T-helper 9 cell (primary cell): Measurements from ENCODE around the gene SLC38A4.
"Not testable (repeated sequence)": the region's sequence is repeated elsewhere in the genome, so short reads cannot be mapped to it uniquely, and the experiment has no call there.

Source experiments
- DNase-seq: peaks from one replicate; pipeline ENCODE4 v3.0.0-alpha.2; 2020
- total RNA-seq, 2 donors: gene quantifications; one replicate each; lab custom pipeline; 2026; lab: John Stamatoyannopoulos, UW

The SLC38A4 gene
- 0 reads per million in 2 donors for total RNA-seq

GRCh38 chr12:46825591-46826414, at the start of gene SLC38A4:
Gene SLC38A4 (minus strand): TSS chr12:46825997. CDS start chr12:46793071, 32,926 bp downstream.
- DNase-seq, result no peak

DNA sequence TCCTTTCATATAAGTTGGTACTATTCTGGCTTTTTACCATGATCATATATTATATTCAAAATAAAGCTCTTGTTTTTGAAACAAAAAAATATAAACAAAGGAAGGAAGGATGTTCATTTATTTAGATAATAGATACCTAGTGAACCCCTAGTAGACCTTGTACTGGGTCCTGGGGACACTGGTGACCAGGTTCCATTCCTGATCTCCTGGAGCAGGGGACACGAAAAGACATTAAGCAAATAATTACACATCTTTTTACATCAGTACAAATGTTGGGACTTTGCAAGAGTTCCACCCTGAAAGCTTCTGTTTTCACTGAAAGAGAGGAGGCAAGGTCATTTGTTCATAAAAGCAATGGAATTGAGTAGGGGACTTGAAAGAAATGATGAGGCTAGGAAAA, 49.3 kb upstream of the SLC38A4 start:
- DNase-seq, result no peak

DNA sequence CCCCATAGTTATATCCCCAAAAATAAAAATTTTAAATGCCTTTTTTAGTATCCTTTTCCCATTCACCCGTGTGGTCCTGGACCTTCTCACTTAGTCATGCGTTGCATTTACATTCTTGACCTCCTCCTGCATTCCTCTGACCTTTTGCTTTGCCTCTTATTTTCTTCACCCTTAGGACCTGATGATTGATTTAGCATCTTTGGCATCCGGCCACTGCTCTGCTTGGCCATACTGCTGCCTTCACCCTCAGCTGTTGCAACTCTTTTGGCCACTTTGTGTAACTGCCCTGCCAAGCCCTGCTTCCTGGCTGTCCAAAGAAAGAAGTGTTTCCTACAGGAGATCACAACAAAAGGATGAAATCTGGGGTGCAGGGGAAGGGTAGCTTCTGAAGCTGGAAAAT, 48.8 kb upstream of the SLC38A4 start:
- no peak for DNase-seq

GRCh38 chr12:46872135-46872534, 46.3 kb upstream of the SLC38A4 start:
- no peak for DNase-seq

GRCh38 chr12:46865311-46865710, 39.5 kb upstream of the SLC38A4 start:
- DNase-seq, result no peak

- no peak for DNase-seq
These were observed 32.6 kb upstream of the SLC38A4 start for GRCh38 chr12:46858368-46858767.

DNA sequence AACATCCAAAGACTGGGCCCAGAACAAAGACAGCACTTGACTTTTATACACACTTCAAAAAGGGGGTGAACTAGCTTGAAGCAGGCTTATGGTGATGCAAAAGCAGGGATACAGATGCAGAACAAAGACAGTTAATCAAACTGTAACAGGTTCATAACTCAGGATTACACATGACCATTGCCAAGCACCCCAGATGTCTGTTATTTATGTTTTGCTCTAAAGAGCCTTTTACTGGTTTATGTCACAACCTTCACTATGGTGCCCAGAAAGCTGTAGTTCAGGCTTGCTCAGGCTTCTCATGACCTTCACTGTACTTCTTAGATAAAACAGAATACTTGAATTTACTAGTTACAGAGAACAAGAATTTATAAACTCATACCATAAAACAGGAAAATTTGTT, 31.7 kb upstream of the SLC38A4 start:
- DNase-seq, result no peak

DNA sequence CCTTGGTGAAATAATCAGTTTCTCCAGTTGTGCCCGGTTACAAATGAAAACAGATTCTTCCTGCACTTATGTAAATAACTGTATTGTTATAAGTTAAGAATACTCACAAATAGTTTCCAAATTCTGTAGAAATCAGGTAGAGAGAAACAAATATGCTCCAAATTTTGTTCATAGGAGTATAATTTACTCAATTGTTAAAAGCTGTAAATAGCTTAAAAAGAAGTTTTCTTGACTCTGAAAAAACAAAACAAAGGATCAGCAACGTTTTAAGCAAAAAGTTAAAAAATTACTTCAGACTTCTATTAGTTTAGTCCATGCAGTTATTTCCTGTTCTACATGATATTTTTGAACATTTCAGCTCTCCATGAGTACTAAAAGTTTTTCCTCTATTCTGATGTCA, 30.0 kb upstream of the SLC38A4 start:
- DNase-seq, result no peak

- not testable (repeated sequence) for DNase-seq
These were observed 28.4 kb upstream of the SLC38A4 start for GRCh38 chr12:46854188-46854587.

GRCh38 chr12:46848792-46849191, 23.0 kb upstream of the SLC38A4 start:
- not testable (repeated sequence) for DNase-seq

- no peak for DNase-seq
These were observed 21.2 kb upstream of the SLC38A4 start for GRCh38 chr12:46847001-46847400.

DNA sequence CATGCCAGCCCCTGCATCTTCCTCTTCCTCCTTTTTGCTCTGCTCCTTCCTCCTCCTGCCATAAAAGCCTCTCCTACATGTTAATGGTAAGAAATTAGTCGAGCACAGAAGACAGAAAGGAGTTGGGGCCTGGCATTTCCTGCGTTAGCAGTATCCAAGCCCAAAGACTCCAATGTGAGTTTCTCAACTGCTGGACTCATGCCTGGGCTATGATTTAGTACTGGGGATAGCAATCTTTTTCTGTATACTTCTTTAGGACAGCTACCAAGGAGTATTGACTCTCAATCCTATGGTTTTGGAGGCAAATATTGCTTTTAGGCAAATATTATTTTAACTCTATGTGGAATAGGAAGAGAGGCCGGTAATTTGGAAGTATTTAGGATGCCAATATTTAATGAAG, 18.0 kb upstream of the SLC38A4 start:
- no peak for DNase-seq

DNA sequence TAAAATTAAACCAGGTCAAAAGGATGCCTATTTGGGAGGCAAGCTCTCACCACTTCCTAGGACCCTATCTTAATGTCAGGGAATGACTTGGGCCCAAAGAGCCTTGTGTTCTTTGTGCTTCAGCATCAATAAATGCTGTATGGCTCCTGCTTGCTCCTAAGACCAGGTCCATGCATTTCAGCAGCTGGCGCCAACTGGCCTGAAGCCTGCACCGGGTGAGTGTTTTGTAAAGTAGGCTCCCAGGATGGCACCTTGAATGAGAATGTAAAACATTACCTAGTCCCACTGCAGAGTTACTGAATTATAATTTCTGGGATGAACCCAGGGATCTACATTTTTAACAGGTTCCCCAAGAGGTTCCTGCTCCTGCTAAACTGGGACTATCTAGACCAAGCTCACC, 16.1 kb upstream of the SLC38A4 start:
- DNase-seq, result no peak

DNA sequence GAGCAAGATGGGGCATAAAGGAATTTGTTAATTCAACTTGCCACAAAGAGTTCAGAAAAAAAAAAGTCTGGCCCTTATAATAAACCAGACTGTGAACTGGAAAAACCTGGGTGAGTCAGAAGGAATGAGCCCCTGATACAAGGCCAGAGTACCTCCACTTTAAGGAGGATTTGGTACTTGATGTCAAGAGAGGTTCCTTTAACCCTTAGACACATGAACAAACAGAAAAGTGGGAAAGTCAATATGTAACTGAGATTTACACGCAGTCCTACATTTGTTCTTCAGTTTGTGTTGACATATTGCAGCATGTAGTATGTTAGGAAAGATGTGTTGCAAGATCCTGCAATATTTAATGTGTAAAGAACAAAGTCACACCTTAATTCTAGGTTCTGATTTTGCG, 14.2 kb upstream of the SLC38A4 start:
- DNase-seq, result no peak

DNA sequence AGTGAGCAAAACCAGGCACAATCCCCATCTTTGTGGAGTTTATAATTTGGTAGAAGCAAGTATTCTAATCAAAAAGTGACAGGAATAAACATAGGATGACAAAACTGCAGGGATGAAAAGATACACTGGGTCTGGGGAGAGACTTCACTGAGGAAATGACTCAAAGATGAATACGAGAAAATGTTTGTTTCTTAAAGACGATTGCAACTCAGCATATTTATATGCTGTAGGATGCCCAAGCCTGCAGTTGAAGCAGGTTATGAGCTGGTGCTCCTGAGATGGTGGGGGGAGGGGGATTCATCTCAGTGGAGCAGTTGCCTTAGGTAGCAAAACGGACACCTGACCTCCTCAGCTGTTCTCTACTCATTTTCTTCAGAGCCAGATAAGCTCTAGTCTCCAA, 13.4 kb upstream of the SLC38A4 start:
- DNase-seq, result no peak

DNA sequence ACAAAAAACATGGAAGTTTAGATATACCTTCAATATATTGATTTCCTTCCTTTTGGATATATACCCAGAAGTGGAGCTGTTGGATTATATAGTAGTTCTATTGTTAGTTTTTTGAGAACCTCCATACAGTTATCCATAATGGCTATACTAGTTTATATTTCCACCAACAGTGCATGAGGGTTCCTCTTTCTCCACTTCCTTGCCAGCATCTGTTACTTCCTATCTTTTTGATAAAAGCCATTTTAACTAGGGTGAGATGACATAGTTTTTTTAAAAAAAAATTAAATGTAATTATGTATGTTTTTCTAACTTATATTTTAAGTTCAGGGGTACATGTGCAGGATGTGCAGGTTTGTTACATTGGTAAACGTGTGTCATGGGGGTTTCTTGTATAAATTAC, 10.0 kb upstream of the SLC38A4 start:
- DNase-seq, result no peak

DNA sequence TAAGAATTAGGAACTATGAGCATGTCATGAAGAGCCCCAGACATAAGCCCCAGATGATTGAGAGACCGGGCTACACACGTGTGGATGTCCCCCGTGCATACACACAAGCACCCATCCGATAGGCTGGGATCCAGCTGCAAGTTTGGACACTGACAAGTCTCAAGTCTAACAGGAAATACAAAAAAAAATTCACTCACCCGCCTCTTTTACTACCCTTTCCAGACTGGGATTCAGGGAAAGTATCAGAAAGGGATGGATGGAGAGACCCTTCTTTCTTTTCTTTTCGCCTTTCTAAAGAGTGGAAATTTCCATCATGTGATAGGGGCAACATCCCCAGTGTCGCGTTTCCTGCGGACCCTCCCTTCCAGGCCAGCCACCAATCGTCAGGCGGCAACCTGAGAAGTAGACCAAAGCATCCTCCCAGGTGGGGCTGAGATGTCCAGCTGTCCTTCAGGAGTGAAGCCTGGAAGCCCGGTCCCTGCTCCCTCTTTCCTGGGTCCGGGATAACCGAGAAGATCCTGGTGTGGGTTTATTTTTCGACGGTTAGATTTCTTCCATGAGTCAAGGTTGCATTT, 6.4 kb upstream of the SLC38A4 start:
- DNase-seq, result no peak

GRCh38 chr12:46831335-46832129, 5.7 kb upstream of the SLC38A4 start:
- no peak for DNase-seq

DNA sequence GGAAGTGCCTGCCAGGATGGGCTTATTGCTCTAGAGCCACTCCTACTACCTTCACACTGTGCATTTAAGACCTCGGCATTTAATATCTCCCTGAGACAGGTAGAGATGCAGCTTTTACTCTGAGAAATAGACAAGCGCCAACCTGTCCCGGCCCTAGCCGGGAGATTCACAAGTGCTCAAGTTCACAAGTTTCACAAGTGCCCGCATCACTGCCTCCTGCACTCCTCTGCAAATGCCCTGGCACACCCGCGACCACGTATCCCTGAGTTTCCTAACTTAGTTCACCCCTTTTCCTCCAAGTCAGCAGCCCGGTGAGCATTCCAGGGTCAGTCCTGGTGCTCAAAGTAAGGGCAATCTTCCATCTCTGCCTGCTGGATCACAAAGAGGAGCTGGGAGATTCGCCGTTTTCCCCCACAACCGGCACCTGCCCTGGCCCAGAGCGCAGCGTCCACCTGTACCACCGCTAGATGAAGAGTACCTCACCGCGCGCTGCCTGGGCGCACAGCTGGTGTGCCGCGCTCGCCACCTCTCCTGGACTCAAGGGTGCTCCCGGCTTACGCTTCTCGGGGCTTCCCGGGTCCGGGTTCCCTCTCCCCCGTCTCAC, 5.0 kb upstream of the SLC38A4 start:
- no peak for DNase-seq

GRCh38 chr12:46824709-46825108, 1.1 kb downstream of the SLC38A4 start:
- DNase-seq, result no peak

DNA sequence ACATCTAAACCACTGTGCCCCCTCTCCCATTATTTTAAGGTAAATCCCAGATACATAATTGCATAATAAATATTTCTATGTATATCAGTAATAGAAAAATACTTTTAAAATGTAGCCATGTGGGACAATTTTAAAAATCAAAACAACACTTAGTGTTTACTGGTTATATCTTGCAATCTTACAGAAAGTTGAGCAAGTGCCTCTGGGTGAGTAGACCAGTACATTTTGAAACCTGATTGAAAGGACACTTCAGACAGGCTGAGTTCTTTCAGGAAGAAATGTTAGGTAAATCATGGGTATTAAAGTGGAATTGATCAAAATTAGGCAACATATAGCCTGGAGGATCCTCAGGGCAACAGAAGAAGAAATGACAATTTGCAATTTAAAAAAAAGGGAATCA, 7.2 kb downstream of the SLC38A4 start:
- no peak for DNase-seq

GRCh38 chr12:46815809-46816208, 10.0 kb downstream of the SLC38A4 start:
- no peak for DNase-seq

GRCh38 chr12:46814143-46814542, 11.7 kb downstream of the SLC38A4 start:
- no peak for DNase-seq
